OCI-LY7 (cell line): Measurements from ENCODE around the gene AUTS2. TPM values are rescaled to one million over a fixed set of nuclear protein-coding genes. Genes with fewer than 3 reads are reported as not detected.
A peak's percentile ranks its signal among the peaks of the same experiment; 100 is the strongest.

Source experiments
- BruUV-seq: library from RNA; stranded (reverse); fragments of 400-500 nt; replicated peaks from 2 replicates; lab custom pipeline; 2021; lab: Mats Ljungman, UMichigan
- CTCF ChIA-PET: fragments of 300-600 bp; sonication (Branson Sonifier 250); formaldehyde crosslinking; loops from one replicate; lab custom pipeline; 2022; ENCODE audit warnings: antibody characterized with exemption; ENCODE audit not compliant: unreplicated experiment; lab: Charles Lee
- POLR2A ChIA-PET: fragments of 300-600 bp; sonication (Branson Sonifier 250); formaldehyde crosslinking; loops from one replicate; lab custom pipeline; 2022; ENCODE audit warnings: antibody characterized with exemption; lab: Charles Lee
- DNase-seq: peaks from one replicate; pipeline ENCODE4 v3.0.0-alpha.2; 2015; ENCODE audit warnings: low spot score
- H2AFZ ChIP-seq: fragments of 200-600 bp; sonication (generic), shearing (Covaris generic); 2 replicates; pipeline ENCODE4 v1.6.1; 2014; ENCODE audit warnings: mild to moderate bottlenecking, antibody characterized with exemption, low read length, moderate library complexity
- H3K27ac ChIP-seq: fragments of 200-600 bp; sonication (generic); 2 replicates; pipeline ENCODE4 v1.5.1; 2014; ENCODE audit warnings: mixed run types, low read depth, mild to moderate bottlenecking, moderate library complexity, low read length, inconsistent platforms; ENCODE audit not compliant: poor library complexity, severe bottlenecking
- H3K36me3 ChIP-seq: fragments of 200-600 bp; sonication (generic); 2 replicates; pipeline ENCODE4 v1.6.1; 2014; ENCODE audit warnings: mild to moderate bottlenecking, antibody characterized with exemption, low read length, moderate library complexity, mixed read lengths; ENCODE audit not compliant: insufficient read depth
- H3K4me1 ChIP-seq: fragments of 200-600 bp; sonication (generic); 2 replicates; pipeline ENCODE4 v1.5.1; 2014; ENCODE audit warnings: mild to moderate bottlenecking, low read length; ENCODE audit not compliant: insufficient read depth, poor library complexity, severe bottlenecking
- H3K4me2 ChIP-seq: fragments of 200-600 bp; sonication (generic); 2 replicates; pipeline ENCODE4 v1.6.1; 2014; ENCODE audit warnings: mild to moderate bottlenecking, low read length
- H3K4me3 ChIP-seq: fragments of 200-600 bp; sonication (generic); 2 replicates; pipeline ENCODE4 v1.5.1; 2014; ENCODE audit warnings: mild to moderate bottlenecking, low read depth, low read length; ENCODE audit not compliant: poor library complexity, severe bottlenecking
- H3K79me2 ChIP-seq: fragments of 200-600 bp; sonication (generic); 2 replicates; pipeline ENCODE4 v1.6.1; 2016; ENCODE audit warnings: low read depth, mild to moderate bottlenecking, low read length, moderate library complexity, mixed read lengths; ENCODE audit not compliant: insufficient read depth
- H3K9me2 ChIP-seq: fragments of 200-600 bp; sonication (generic); 2 replicates; pipeline ENCODE4 v1.6.1; 2016; ENCODE audit warnings: mild to moderate bottlenecking, low read length, mixed read lengths; ENCODE audit not compliant: insufficient read depth
- H3K9me3 ChIP-seq: fragments of 200-600 bp; sonication (generic); 2 replicates; pipeline ENCODE4 v1.6.1; 2014; ENCODE audit warnings: mild to moderate bottlenecking, mixed run types, low read length, mixed read lengths
- H4K20me1 ChIP-seq: fragments of 200-600 bp; sonication (generic); 2 replicates; pipeline ENCODE4 v1.6.1; 2014; ENCODE audit warnings: mild to moderate bottlenecking, antibody characterized with exemption, low read length, moderate library complexity, mixed read lengths; ENCODE audit not compliant: insufficient read depth
- CTCF ChIP-seq: fragments of 200-600 bp; sonication (generic); conservative IDR thresholded peaks from 2 replicates; pipeline ENCODE4 v1.5.1; 2014; ENCODE audit warnings: mild to moderate bottlenecking, antibody characterized with exemption, low read length, moderate library complexity, mixed read lengths
- EZH2phosphoT487 ChIP-seq: fragments of 200-600 bp; sonication (generic); IDR thresholded peaks from 2 replicates; pipeline ENCODE4 v1.6.1; 2018; ENCODE audit warnings: low read depth, borderline replicate concordance, mild to moderate bottlenecking, mixed run types, antibody characterized with exemption, low read length, moderate library complexity, mixed read lengths
- intact Hi-C: fragments of 100-400 bp; cut with micrococcal nuclease; formaldehyde crosslinking; loops from one replicate; pipeline ENCODE4 v1.10.0; 2022; ENCODE audit not compliant: unreplicated experiment
- total RNA-seq, 2 experiments: library from RNA; depleted of rRNA in 1 of 2; stranded (reverse); fragments of >200 nt in 1 of 2; shearing (Covaris generic) in 1 of 2; gene quantifications; 2 replicates each; pipeline ENCODE4 v1.2.3, GENCODE V29; 2014 to 2022

AUTS2 gene
- total RNA-seq, 2 experiments from 2014 or later: 37.9 to 78.5 TPM

- Histone ChIP-seq H3K4me3 (no peak overlapping the region), H2AFZ (no peak overlapping the region), H4K20me1 (no peaks in the 10 kb centered on the region), H3K9me2 (no peaks in the 10 kb centered on the region), H3K36me3 (no peaks in the 10 kb centered on the region), H3K4me1 (peaks cover 90% of the 10 kb centered on the region), H3K9me3 (no peaks in the 10 kb centered on the region), H3K4me2 (no peak overlapping the region), H3K79me2 (peaks cover 17% of the 10 kb centered on the region; the same call in 1 of the 2 replicates), H3K27ac (no peak overlapping the region)
- intact Hi-C loops: loop anchor here (10.0 kb wide), 2 partner anchors 467 to 737 kb away; no protein-coding TSS in a partner anchor
- ChIA-PET POLR2A (interaction anchor here (0.5 to 1.2 kb wide), 4 partner anchors 16 to 178 kb away, joined by 3 to 5 read pairs (median 4); no protein-coding TSS in a partner anchor), CTCF (no interaction called here)
- BruUV-seq: no TSS peak
- DNase-seq: no peak
- TF ChIP-seq CTCF (no peak), EZH2phosphoT487 (no peak)
These were observed 359.4 kb downstream of the AUTS2 start for GRCh38 chr7:69957661-69958060.

GRCh38 chr7:69959789-69960499, 361.7 kb downstream of the AUTS2 start:
- peaks cover 90% of the 10 kb centered on the region for H3K4me1 ChIP-seq
- peak overlapping the region; percentile 49 for H3K4me2 ChIP-seq
- no peak for DNase-seq
- H3K36me3 ChIP-seq: no peaks in the 10 kb centered on the region
- no TSS peak for BruUV-seq
- H3K79me2 ChIP-seq: peaks cover 31% of the 10 kb centered on the region; the same call in 1 of the 2 replicates
- H3K4me3 ChIP-seq: no peak overlapping the region
- intact Hi-C loops: loop anchor here (10.0 kb wide), 2 partner anchors 465 to 735 kb away; no protein-coding TSS in a partner anchor
- ChIA-PET CTCF (no interaction called here), POLR2A (interaction anchor here (0.5 to 1.5 kb wide), 6 partner anchors 10 to 239 kb away, joined by 3 to 7 read pairs (median 5); no protein-coding TSS in a partner anchor)
- peak overlapping the region; percentile 19 for H3K27ac ChIP-seq
- no peaks in the 10 kb centered on the region for H3K9me2 ChIP-seq
- H2AFZ ChIP-seq: no peak overlapping the region
- no peaks in the 10 kb centered on the region for H4K20me1 ChIP-seq
- no peaks in the 10 kb centered on the region for H3K9me3 ChIP-seq
- TF ChIP-seq CTCF: no peak
- TF ChIP-seq EZH2phosphoT487: no peak

- Histone ChIP-seq H3K9me3 (no peaks in the 10 kb centered on the region), H3K9me2 (no peaks in the 10 kb centered on the region), H3K36me3 (no peaks in the 10 kb centered on the region), H3K4me3 (peak overlapping the region; percentile 57), H3K4me1 (peaks cover 79% of the 10 kb centered on the region), H4K20me1 (no peaks in the 10 kb centered on the region), H3K4me2 (peak overlapping the region; percentile 88), H3K27ac (peak overlapping the region; percentile 93), H2AFZ (no peak overlapping the region), H3K79me2 (peaks cover 31% of the 10 kb centered on the region; the same call in 1 of the 2 replicates)
- ChIA-PET POLR2A (interaction anchor here (0.6 to 5.1 kb wide), 7 partner anchors 9 to 1388 kb away, joined by 3 to 87 read pairs (median 5); no protein-coding TSS in a partner anchor), CTCF (interaction anchor here (4.6 kb wide), 1 partner anchor 8 kb away, joined by 19 read pairs; no protein-coding TSS in a partner anchor)
- TF ChIP-seq CTCF (no peak), EZH2phosphoT487 (no peak)
- BruUV-seq: no TSS peak
- intact Hi-C loops: no loop called here
- no peak for DNase-seq
These were observed 363.2 kb downstream of the AUTS2 start for GRCh38 chr7:69961436-69961835.
